OCI-LY3 (cell line): ENCODE results near the gene CARD8.

Experiments used
- H2AFZ ChIP-seq: fragments of 200-600, 300-600 bp; shearing (Covaris generic); 2 replicates; pipeline ENCODE4 v1.6.0; 2014; ENCODE audit warnings: antibody characterized with exemption, low read depth, low read length
- H3K27ac ChIP-seq: fragments of 200-600, 300-600 bp; sonication (generic); 2 replicates; pipeline ENCODE4 v1.5.1; 2014; ENCODE audit warnings: mild to moderate bottlenecking, low read length, moderate library complexity, mixed read lengths
- H3K27me3 ChIP-seq: fragments of 200-600, 300-600 bp; sonication (generic); 2 replicates; pipeline ENCODE4 v1.6.1; 2014; ENCODE audit warnings: low read depth, low read length, mixed read lengths
- H3K36me3 ChIP-seq: fragments of 200-600, 300-600 bp; sonication (generic); replicated peaks from 2 replicates; pipeline ENCODE3; 2014; ENCODE audit warnings: low read depth, low read length, mixed read lengths
- H3K4me1 ChIP-seq: fragments of 300-600, 200-600 bp; sonication (generic); 2 replicates; pipeline ENCODE4 v1.6.1; 2014; ENCODE audit warnings: low read length, mixed read lengths
- H3K4me2 ChIP-seq: fragments of 200-600, 300-600 bp; sonication (generic); 2 replicates; pipeline ENCODE4 v1.6.1; 2014; ENCODE audit warnings: low read length, mixed read lengths
- H3K4me3 ChIP-seq: fragments of 300-600, 200-600 bp; sonication (generic); 2 replicates; pipeline ENCODE4 v1.5.1; 2014; ENCODE audit warnings: antibody characterized with exemption, mild to moderate bottlenecking, low read length, moderate library complexity
- H3K79me2 ChIP-seq: fragments of 300-600, 200-600 bp; shearing (Covaris generic); 2 replicates; pipeline ENCODE4 v1.6.1; 2014; ENCODE audit warnings: mild to moderate bottlenecking, low read length, mixed read lengths
- H3K9ac ChIP-seq: fragments of 300-600, 200-600 bp; shearing (Covaris generic); 2 replicates; pipeline ENCODE4 v1.6.0; 2014; ENCODE audit warnings: mild to moderate bottlenecking, low read length, moderate library complexity
- H3K9me3 ChIP-seq: fragments of 200-600, 300-600 bp; shearing (Covaris generic); 2 replicates; pipeline ENCODE4 v1.6.1; 2014; ENCODE audit warnings: low read length, mixed read lengths; ENCODE audit not compliant: insufficient read depth
- H4K20me1 ChIP-seq: fragments of 200-600, 300-600 bp; sonication (generic); 2 replicates; pipeline ENCODE4 v1.6.1; 2016; ENCODE audit warnings: low read length, mixed read lengths; ENCODE audit not compliant: insufficient read depth
- CTCF ChIP-seq: fragments of 200-600, 300-600 bp; sonication (generic); IDR thresholded peaks from 2 replicates; pipeline ENCODE4 v1.5.1; 2014; ENCODE audit warnings: antibody characterized with exemption, low read length, low read depth
- EZH2phosphoT487 ChIP-seq: fragments of 200-600 bp; shearing (Covaris generic); IDR thresholded peaks from 2 replicates; pipeline ENCODE4 v1.6.1; 2018; ENCODE audit warnings: antibody characterized with exemption, mixed run types, low read depth

The CARD8 gene

GRCh38 chr19:48239582-48240141, 16.1 kb downstream of the CARD8 start:
- no peak overlapping the region for H2AFZ ChIP-seq
- H3K4me2 ChIP-seq = no peak overlapping the region
- H3K9me3 ChIP-seq = no peaks in the 10 kb centered on the region
- H3K27me3 ChIP-seq = no peaks in the 10 kb centered on the region
- H4K20me1 ChIP-seq = no peaks in the 10 kb centered on the region
- no peak overlapping the region for H3K4me3 ChIP-seq
- TF ChIP-seq CTCF = no peak
- H3K4me1 ChIP-seq = peaks cover 3% of the 10 kb centered on the region; the same call in 1 of the 2 replicates
- no peak overlapping the region for H3K27ac ChIP-seq
- H3K79me2 ChIP-seq = no peaks in the 10 kb centered on the region
- H3K9ac ChIP-seq = no peak overlapping the region
- H3K36me3 ChIP-seq = peaks cover 19% of the 10 kb centered on the region

GRCh38 chr19:48239120-48239519, 16.6 kb downstream of the CARD8 start:
- no peak overlapping the region for H3K27ac ChIP-seq
- TF ChIP-seq CTCF = no peak
- no peak for TF ChIP-seq EZH2phosphoT487
- no peaks in the 10 kb centered on the region for H3K9me3 ChIP-seq
- no peaks in the 10 kb centered on the region for H4K20me1 ChIP-seq
- peaks cover 19% of the 10 kb centered on the region for H3K36me3 ChIP-seq
- no peaks in the 10 kb centered on the region for H3K79me2 ChIP-seq
- peaks cover 3% of the 10 kb centered on the region; the same call in 1 of the 2 replicates for H3K4me1 ChIP-seq
- no peak overlapping the region for H3K9ac ChIP-seq
- H2AFZ ChIP-seq = no peak overlapping the region
- H3K27me3 ChIP-seq = no peaks in the 10 kb centered on the region
- no peak overlapping the region for H3K4me3 ChIP-seq
- no peak overlapping the region for H3K4me2 ChIP-seq

- Histone ChIP-seq H3K79me2 (no peaks in the 10 kb centered on the region), H3K27me3 (no peaks in the 10 kb centered on the region), H3K4me2 (no peak overlapping the region), H2AFZ (no peak overlapping the region), H3K9ac (no peak overlapping the region), H3K4me3 (no peak overlapping the region), H3K27ac (no peak overlapping the region), H3K9me3 (no peaks in the 10 kb centered on the region), H4K20me1 (no peaks in the 10 kb centered on the region), H3K4me1 (peaks cover 3% of the 10 kb centered on the region; the same call in 1 of the 2 replicates), H3K36me3 (peaks cover 19% of the 10 kb centered on the region)
- no peak for TF ChIP-seq EZH2phosphoT487
- no peak for TF ChIP-seq CTCF
Measured at GRCh38 chr19:48237057-48237456, 18.7 kb downstream of the CARD8 start.

- no peak overlapping the region for H3K4me3 ChIP-seq
- H3K9ac ChIP-seq = no peak overlapping the region
- H3K4me1 ChIP-seq = no peaks in the 10 kb centered on the region
- H3K9me3 ChIP-seq = no peaks in the 10 kb centered on the region
- H3K36me3 ChIP-seq = peaks cover 3% of the 10 kb centered on the region
- no peaks in the 10 kb centered on the region for H3K27me3 ChIP-seq
- no peaks in the 10 kb centered on the region for H3K79me2 ChIP-seq
- H3K4me2 ChIP-seq = no peak overlapping the region
- no peak overlapping the region for H3K27ac ChIP-seq
- H2AFZ ChIP-seq = no peak overlapping the region
- no peaks in the 10 kb centered on the region for H4K20me1 ChIP-seq
- TF ChIP-seq EZH2phosphoT487 = no peak
- no peak for TF ChIP-seq CTCF
Measured at GRCh38 chr19:48230555-48231129, 25.1 kb downstream of the CARD8 start.
